CD4-positive, alpha-beta T cell treated with Interleukin-2 at 100 ng/mL for 4 hours (primary cell): ENCODE data around the gene CNNM2.
A peak's percentile ranks its signal among the peaks of the same experiment; 100 is the strongest.
"Not testable (repeated sequence)": the region's sequence is repeated elsewhere in the genome, so short reads cannot be mapped to it uniquely, and the experiment has no call there.

Experiments used
- DNase-seq: peaks from one replicate; pipeline ENCODE4 v3.0.0-alpha.2; 2020; ENCODE audit warnings: low spot score

CNNM2 gene

DNA sequence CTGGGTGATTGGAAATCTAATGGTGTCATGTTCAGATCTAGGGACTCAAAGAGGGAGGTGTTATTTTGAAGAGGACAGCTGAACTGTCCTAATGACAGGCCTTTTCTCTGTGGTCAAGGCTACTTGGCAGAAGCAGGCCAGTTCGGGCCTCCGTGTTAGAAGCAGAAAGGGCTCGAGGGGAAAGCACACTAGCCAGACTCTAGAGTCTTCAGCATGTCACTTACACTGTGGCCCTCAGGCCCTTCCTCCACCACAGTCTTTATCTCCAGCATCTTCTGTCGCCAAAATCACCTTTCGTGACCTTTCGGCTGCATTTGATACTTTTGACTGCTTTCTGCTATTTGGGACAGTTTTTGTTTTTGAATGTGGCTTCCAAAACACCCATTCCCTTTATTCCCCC lies 123.3 kb downstream of the CNNM2 start:
- no peak for DNase-seq

DNA sequence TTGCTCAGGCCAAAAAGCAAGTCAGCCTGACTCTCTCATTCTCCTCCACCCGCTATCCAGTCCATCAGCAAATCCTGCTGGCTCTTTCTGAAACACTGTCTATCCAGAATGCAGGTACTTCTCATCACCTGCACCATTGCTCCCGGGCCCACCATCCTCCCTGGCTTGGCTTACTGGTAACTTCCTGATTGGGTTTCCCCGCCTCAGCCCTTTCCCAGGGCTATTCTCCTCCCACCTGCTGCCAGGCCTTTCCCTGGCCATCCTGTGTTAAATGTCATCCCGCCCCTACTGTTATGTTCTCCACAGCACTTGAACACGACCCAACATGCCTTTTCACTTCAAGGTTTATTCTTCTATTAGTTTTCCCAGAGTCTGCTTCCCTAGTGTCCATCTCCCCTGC lies 124.0 kb downstream of the CNNM2 start:
- DNase-seq = no peak

DNA sequence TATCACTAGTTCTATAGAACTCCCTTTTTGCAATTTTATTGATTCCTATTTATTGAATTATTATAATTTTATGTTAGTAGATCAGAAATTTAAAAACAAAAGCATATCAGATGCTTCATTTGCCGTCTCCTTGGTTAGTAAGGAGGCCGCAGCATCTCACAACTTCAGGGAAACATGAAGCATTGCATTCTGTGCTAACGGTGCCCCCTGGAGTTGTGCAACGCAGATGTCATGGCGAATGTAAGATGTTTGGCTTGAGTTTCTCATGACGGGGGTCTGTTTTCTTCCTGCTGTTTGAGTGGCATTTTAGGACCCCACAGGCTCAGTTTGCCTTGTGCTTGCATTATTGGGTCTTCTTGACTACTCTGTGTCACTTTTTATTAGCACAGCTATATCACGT lies 124.8 kb downstream of the CNNM2 start:
- no peak for DNase-seq

DNA sequence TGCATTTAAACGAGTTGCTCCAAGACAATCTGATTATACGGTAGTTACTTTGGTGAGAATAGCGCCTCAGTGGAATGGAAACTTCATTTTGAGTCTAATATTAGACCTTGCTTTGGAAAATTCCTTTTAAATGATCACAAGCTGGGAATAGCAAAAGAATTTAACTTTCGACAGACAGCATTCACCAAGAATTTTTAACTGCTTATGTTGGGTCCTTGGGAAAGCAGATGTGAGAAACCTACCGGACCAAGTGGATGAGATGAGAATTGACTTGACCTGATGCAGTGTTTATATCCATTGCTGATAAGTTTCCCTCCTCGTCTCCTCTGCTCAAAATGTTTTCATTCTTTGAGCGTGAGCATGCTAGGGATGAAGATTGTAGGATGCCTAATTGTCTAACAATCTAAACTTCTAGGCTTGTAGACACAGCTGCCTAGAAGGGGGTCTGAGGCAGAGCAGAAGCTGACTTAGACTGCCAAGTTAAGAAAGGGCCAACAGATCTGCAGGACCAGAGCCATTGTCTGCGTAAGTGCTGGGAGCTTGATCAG lies 126.9 kb downstream of the CNNM2 start:
- DNase-seq = no peak

DNA sequence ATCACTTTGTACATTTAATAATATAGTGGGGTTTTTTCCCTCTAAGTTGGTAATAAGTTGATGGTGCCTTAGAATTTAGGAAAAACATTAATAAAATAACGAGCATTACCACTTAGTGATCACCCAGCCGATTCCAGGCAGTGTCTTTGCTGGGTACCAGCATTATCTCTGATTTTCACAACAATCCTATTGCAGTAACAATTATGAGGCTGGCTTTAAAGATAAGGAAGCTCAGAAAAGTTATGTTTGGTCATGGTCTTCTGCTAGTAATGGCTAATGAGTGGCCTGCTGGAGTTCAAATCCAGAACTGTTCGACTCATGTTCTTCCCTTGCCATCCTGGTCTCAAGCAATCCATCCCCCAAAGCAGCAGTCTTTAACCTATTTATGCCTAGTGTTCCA lies 127.9 kb downstream of the CNNM2 start:
- no peak for DNase-seq

DNA sequence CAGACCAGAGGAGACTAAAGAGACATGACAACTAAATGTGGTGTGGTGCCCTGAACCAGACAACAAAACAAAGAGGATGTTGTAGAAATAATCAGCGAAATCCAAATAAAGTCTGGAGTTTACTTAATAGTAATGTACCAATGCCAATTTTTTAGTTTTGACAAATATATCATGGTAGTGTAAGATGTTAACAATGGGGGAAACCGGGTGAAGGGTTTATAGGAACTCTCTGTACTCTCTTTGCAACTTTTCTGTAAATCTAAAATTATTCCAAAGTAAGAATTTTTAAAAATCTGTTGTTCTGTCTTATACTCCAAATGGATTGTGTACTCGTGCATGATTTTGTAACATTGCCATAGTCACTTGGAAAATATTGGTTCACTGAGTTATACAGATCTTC lies 129.3 kb downstream of the CNNM2 start:
- DNase-seq = no peak

DNA sequence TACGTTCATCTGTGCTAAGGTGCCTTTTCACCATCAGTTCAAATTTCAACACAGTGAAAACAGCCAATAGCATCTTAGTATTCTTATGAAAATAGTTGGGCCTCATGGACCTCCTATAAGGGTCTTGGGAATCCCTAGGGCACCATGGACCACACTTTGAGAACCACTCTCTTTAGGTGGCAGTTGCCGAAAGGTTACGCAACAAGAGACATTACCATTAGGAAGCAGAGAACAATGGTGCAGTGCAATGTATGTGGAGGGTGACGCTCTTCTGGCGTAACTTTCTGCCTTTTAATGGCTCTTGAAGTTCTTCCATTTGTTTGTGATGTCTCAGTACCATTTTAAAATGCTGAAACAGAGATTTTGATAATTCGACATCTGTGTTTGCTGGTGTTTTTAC lies 131.1 kb downstream of the CNNM2 start:
- DNase-seq = no peak

DNA sequence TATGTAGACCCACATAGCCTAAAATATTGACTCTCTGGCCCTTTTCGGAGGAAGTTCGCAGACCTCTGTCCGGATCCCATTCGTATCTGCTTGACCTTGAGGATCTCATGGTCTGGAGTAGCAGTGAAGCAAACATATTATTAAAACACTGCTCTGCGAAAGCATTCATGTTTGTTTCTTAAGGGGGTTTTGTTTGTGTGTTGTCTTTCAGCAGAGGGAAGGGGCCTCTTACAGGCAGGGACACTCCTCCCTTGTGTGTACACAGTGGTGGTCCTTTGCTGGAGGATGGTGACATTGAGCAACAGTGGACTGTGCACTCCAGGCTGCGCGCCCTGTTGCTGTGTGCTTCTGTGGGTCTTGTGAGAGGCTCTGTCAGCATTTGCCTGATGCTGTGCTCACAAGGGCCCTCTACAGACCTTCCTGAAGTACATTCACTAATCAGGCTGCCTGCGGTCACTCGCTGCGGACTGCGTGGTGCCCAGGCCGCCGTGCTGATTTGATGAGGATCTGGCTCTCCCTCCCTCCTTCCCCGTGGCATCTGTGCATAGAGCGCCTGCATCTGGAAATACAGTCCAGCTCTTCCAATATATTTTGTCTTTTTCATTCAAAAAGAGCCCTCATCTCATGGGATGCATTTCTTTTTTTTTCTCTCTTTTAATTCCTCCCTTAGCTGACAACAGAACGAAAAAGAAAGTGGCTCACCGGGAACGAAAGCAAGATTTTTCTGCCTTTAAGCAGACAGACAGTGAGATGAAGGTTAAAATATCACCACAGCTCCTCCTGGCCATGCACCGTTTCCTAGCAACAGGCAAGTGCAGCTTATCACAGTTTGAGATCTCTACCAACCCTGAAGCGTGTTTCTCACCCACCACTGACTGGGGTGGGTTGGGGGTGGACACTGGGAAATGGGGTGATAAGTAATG lies 135.8 kb downstream of the CNNM2 start:
- peak; percentile 75 for DNase-seq

DNA sequence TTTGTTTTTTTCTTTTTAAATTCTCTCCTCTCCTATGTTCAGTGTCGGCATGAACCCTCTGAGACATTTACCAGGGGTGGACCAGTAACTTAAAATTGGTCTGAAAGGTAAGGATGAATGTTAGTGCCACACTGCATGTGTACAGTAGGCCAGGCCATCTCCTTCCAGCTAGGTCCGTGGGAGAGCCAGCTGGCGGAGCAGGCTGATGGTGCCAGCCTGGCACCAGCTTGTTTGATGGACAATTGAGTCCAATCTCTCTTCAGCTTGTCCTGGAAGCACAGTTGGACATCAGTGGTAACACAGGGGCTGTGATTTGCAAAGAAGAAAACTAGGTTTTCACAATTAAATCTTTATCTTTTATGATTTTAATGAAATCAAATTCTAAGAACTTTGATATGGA lies 136.5 kb downstream of the CNNM2 start:
- no peak for DNase-seq

DNA sequence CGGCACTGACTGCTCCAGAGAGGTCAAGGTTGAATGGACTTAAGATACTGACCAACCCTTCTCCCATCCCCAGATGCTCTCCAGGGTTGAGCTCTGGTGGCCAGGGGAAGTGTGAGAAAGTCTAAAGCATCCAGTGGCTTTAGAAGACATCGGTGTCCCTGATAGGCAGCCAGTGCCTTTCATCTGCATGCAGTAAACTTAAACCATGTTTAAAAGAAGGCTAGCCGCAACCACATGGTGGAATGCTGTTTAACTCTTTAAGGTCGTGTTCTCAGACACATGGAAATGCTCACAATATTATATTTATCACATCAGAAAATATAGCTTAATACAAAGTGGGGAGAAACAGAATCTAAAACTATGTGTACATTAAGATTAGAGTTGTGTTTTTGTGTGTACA lies 137.0 kb downstream of the CNNM2 start:
- DNase-seq = no peak

DNA sequence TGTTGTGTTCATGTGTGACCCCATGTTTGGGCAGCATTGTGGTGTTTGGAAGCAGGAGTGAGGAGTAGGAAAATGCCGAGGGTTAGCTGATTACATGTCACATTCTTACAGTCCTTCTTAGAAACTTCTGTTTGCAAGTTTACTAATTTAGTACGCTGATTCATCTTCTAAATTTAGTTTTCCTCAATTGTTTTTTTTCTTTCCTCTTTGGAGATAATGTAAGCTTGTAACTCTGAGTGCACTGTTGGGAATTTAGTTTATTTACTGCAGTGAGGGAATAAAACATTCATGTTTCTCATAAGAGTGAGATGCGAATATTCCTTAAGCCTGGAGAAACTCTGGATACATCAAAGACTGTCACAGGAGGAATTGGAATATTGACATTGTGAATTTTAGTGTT lies 139.9 kb downstream of the CNNM2 start:
- no peak for DNase-seq

DNA sequence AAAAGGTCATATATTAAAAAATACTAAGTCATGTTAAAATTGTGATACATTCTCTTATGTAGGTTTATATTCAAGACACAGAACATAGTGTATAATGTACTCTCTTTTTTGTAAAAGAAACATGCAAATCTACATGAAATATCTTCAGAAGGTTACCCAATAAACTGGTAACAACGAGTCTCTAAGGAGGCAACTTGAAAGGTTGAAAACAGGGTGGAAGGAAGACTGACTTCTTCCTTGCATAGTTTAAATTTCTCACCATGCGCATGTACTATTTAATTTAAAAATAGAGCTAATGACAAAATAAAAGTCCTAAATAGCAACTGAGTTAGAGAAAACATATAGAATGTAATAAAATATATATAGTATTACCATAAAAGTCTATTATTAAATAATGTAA lies 142.5 kb downstream of the CNNM2 start:
- DNase-seq = no peak

DNA sequence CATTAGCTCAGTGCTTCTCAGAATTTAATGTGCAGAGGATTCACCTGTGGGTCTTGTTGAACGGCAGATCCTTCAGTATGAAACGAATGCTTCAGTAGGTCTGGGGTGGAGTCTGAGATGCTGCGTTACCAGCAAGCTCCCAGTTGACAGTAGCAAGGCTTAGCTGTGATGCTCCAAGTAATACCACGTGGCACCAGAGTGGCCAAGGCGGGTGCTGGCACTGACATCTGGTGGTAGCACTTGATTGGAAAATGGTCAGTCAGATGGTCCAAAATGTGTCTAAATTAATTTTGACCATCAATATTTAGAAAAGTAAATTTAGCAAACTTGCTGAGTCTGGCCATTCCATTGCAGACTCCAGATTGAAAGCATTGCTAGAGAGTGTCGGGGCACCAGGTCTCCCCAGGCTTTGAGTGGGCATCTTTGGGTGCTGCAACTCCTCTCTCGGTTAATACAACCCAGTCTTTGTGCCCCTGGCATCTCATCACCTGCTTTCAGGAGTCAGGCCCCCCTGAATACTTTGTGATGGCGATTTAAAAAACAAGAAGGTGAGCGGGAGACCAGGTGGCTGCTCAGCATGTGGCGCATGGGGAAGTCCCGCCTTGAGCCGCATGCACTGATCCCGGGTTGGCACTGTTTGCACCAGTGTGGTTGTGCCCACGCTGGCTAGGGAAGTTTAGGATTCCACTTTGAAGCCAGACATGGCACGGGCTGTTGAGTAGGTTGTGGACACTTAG lies 144.9 kb downstream of the CNNM2 start:
- DNase-seq = no peak

DNA sequence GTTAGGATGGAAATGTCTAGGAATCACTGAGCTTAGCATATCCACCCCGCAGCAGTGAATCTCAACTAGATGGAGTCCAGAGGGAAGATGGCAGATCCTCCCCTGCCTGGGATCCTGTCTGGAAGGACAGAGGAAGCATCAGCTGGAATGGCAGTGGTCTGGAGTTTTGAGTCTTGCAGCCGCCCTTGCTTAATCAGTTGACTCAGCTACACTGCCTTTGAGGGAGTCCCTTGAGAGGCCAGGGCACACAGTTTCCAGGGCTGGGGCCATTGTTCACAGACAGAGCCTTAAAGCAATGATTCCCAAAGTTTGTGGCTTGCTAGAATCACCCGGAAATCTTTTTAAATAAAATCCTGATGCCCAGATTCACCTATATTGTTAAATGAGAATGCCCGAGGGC lies 146.9 kb downstream of the CNNM2 start:
- no peak for DNase-seq

DNA sequence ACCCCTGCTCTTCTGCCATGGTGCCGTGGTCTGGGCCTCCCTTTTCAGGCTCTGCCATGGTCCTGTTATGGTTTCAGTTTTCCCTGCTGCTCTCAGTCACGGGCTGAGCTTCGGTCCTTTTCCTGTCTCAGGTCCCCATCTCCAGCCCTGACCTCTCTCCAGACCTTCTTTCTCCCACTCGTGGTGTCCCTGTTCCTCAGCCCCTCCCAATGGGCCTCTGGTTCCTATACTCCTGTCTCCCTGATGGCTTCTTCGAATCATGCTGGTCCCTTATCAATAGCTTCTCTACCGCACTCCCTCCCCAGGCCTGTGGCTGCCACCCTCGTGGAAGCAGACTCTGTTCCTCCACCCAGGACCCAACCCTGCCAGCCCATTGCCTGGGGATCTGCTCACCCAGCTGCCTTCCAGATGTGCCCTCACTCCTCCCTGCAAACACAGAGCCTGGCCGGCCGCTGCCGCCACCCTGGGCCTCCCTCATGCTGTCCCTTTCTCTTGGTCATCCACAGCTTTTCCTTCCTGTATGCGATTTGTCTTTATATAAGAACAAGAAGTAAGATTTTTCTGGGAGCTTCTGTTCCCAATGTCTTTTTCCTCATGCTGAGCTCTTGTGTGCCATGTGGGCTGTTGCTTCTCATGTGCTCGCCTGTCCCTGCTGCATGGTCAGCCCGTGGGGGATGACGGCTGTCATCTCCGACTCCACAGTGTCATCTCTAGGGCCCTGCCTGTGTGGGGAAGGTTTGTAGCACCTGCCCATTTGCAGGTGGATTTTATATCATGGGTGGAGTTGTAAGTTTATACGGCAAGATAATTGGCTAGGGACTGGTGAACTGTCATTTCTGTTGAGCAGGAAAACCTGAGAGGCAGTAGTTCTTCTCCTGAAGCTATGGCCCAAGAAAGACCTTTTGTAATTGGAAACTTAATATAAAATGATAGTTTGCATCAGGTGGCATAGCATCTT lies 148.3 kb downstream of the CNNM2 start:
- no peak for DNase-seq

DNA sequence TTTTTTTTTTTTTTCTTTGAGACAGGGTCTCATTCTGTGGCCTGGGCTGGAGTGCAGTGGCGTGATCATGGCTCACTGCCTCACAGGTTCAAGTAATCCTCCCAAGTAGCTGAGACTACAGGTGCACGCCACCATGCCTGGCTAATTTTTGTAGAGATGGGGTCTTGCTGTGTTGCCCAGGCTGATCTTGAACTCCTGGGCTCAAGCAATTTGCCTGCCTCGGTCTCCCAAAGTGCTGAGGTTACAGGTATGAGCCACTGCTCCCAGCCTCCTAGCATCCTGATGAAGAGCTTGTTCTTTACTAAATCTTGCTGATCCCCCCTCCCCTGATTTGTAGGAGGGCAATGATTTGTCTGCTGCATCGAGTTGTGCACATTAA lies 149.0 kb downstream of the CNNM2 start:
- not testable (repeated sequence) for DNase-seq

DNA sequence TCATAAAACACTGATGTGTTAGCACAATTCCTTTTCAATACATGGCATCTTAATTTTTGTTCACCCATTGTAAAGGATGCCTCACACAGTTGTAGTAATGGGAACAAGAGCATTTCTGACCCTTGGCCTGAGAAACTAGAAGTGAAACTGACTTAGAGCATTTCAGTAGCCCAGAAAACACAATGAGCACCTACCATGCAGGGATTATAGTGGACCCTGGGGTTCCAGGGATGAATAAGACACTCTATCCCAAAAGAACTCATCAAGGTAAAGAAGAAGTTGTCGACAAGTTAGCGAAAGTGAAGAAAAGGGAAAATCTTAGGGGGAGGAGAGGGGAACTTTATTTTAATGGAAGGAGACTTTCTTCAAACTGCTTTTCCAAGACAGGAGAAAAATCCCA lies 149.4 kb downstream of the CNNM2 start:
- DNase-seq = no peak

DNA sequence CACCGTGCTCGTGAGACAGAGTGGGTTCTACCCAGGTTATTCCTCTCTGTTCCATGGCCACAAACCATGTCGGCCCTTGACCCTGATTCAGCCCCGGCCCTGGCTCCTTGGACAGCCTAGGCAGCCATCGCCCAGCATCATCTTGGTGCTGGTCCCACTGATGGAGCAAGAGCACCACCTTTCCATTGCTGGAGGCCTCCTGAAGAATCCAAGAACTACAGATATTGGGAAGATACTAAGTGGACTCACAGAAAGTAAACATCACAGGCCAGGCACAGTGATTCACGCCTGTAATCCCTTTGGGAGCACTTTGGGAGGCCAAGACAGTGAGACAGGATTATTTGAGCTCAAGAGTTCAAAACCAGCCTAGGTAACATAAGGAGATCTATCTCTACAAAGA lies 149.9 kb downstream of the CNNM2 start:
- no peak for DNase-seq

DNA sequence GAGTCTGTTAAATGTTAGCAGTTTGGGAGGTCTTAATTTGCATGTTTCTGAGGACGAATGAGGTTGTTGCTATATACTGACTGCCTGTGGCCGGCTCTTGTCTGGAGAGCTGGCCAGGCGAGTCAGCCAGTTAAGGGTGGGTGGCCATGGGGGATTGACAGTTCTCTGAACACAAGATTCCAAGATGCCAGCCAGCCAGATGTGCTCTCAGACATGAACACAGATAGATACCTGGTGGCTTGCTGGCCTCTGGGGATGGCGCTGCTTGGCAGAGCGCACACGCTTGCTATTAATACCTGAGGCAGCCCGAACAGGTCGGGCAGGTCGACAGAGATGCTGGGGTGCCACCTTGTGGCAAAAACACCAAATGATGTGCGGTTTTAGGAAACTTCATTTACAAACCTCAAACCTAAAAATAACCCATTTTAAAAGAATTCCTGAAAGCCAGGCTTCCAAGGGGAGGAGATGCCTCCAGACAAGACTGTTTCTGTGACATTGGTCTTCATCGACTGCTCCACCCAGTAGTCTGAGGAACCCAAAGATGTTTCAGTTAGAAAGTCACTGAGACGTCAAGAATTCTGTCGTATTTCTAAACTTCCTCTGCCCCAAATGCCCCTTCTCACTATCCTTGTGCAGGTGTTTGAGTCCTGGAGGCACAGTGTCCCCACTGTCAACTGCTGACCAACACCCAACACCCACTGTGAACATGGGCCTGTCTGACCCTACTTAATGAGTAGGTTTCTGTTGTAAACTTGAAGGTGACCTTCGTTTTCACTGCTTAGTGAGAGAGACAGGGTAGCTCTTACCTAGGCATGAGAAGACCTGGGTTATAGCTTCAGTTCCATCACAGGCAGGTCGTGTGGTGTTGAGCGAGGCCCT lies 151.6 kb downstream of the CNNM2 start:
- DNase-seq = peak; percentile 76

DNA sequence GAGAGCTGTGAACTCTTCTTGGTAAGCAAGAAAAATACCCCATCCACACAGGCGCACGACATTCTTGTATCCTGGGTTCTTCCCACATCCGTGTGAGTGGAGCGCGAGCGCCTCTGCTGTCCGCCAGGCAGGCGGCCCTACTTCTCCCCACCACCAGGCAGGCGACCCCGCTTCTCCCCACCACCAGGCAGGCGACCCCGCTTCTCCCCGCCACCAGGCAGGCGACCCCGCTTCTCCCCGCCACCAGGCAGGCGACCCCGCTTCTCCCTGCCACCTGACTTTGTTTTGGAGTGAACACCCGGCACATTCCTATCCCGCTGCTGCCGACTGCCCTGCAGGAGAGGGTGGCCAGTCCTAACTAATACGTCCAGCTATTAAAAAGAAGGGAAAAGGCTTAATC lies 154.2 kb downstream of the CNNM2 start:
- DNase-seq = no peak

DNA sequence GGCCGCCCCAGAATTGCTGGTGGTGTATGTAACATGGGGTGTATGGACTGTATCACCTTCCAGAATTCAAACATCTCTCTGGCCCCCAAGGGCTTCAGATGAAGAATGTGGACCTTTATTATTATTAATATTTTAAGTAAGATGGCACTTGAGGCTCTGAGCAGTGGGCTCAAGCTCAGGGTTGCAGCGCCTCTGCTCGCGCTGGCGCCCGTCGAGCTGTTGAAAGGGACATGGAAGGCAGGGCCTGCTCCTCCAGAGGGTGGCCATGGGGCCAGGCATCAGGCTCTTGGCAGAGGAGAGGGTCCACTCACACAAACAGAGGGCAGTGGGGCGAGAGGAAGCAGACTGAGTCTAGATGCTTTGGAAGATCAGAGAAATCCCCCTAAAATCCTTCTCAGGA lies 154.8 kb downstream of the CNNM2 start:
- DNase-seq = no peak
